T-cell (primary cell): ENCODE data around the gene ZNF701. TPM values are rescaled to one million over a fixed set of nuclear protein-coding genes. Genes with fewer than 3 reads are reported as not detected.
"Not testable (repeated sequence)": the region's sequence is repeated elsewhere in the genome, so short reads cannot be mapped to it uniquely, and the experiment has no call there.

Experiments used
- ATAC-seq, 4 experiments: fragments of 200-7000 bp in 3 of 4; fragments of 150-1000 bp in 1 of 4; cut with Tn5 transposase; replicated peaks in 1 of 4; 1 replicate in 3 of 4; 2 replicates in 1 of 4; pipeline ENCODE4 v1.10.0; 2021; ENCODE audit warnings: moderate library complexity in 3 of 4, mild to moderate bottlenecking in 2 of 4, moderate number of reproducible peaks in 1 of 4
- CTCF ChIA-PET, 2 donors: fragments of 300-600 bp; sonication (Branson Sonifier 250); formaldehyde crosslinking; loops; one replicate each; lab custom pipeline; 2022; ENCODE audit warnings: antibody characterized with exemption in 2 of 2; lab: Charles Lee
- POLR2A ChIA-PET, 2 donors: fragments of 300-600 bp; sonication (Branson Sonifier 250); formaldehyde crosslinking; loops; one replicate each; lab custom pipeline; 2022; ENCODE audit warnings: antibody characterized with exemption in 2 of 2; lab: Charles Lee
- DNase-seq, 35 experiments: peaks; one replicate each; pipeline versions ENCODE4 v3.0.0 to v3.0.0-alpha.2; 2013 to 2023
- H3K27ac ChIP-seq: one replicate; pipeline ENCODE4 v1.5.1; 2013; ENCODE audit warnings: low read length
- H3K27me3 ChIP-seq, 2 experiments: replicated peaks in 1 of 2; 1 replicate in 1 of 2; 2 replicates in 1 of 2; pipeline versions ENCODE4 v1.6.1 to v1.7.0; 2013; ENCODE audit warnings: low read length in 1 of 2, mixed read lengths in 1 of 2; ENCODE audit not compliant: control insufficient read depth in 2 of 2, insufficient read depth in 2 of 2; ENCODE audit errors: extremely low read depth in 1 of 2
- H3K36me3 ChIP-seq, 2 donors: 1 replicate in 1 of 2; 2 replicates in 1 of 2; pipeline versions ENCODE4 v1.6.1 to v1.7.0; 2013; ENCODE audit warnings: low read length in 1 of 2; ENCODE audit not compliant: control insufficient read depth in 2 of 2, insufficient read depth in 1 of 2; ENCODE audit errors: extremely low read depth in 1 of 2
- H3K4me1 ChIP-seq, 2 experiments: 1 replicate in 1 of 2; 2 replicates in 1 of 2; pipeline versions ENCODE4 v1.6.1 to v1.7.0; 2013; ENCODE audit warnings: low read length in 2 of 2, mixed read lengths in 1 of 2; ENCODE audit not compliant: insufficient read depth in 2 of 2, control insufficient read depth in 1 of 2; ENCODE audit errors: extremely low read depth in 1 of 2
- H3K4me3 ChIP-seq, 2 donors: 1 replicate in 1 of 2; 2 replicates in 1 of 2; pipeline versions ENCODE4 v1.5.1 to v1.7.0; 2013; ENCODE audit warnings: mild to moderate bottlenecking in 2 of 2, low read length in 1 of 2, moderate library complexity in 1 of 2; ENCODE audit not compliant: control insufficient read depth in 1 of 2; ENCODE audit errors: extremely low read depth in 1 of 2
- H3K9me3 ChIP-seq: 2 replicates; pipeline ENCODE4 v1.7.0; 2013
- H3K27ac Mint-ChIP-seq, 2 donors: one replicate each; pipeline ENCODE4 v1.8.0; 2020 to 2021; ENCODE audit warnings: mild to moderate bottlenecking in 2 of 2, mixed read lengths in 2 of 2
- H3K27me3 Mint-ChIP-seq, 2 donors: one replicate each; pipeline ENCODE4 v1.8.0; 2021 to 2022; ENCODE audit warnings: mixed read lengths in 2 of 2
- H3K36me3 Mint-ChIP-seq: one replicate; pipeline ENCODE4 v1.8.0; 2021; ENCODE audit warnings: mixed read lengths
- H3K4me1 Mint-ChIP-seq, 3 donors: one replicate each; pipeline ENCODE4 v1.8.0; 2020 to 2022; ENCODE audit warnings: mixed read lengths in 3 of 3, mild to moderate bottlenecking in 1 of 3
- H3K4me3 Mint-ChIP-seq, 3 donors: one replicate each; pipeline ENCODE4 v1.8.0; 2020 to 2022; ENCODE audit warnings: mild to moderate bottlenecking in 3 of 3, mixed read lengths in 3 of 3, moderate library complexity in 3 of 3
- H3K9me3 Mint-ChIP-seq, 3 donors: one replicate each; pipeline ENCODE4 v1.8.0; 2020 to 2022; ENCODE audit warnings: mixed read lengths in 3 of 3
- WGBS: methylation state at CpG from one replicate; pipeline ENCODE4 v1.1.5; 2013; ENCODE audit warnings: missing lambda C conversion rate; ENCODE audit not compliant: insufficient coverage; 5-methylcytosine and 5-hydroxymethylcytosine counted together
- total RNA-seq, 35 experiments: library from RNA in 6 of 35; stranded (reverse) in 6 of 35; fragments of 120-200 nt in 1 of 35; gene quantifications; one replicate each; pipeline versions ENCODE4 v1.2.1 to v1.2.4 and lab custom pipeline; 2013 to 2026

ZNF701 gene
- total RNA-seq, 5 donors from 2014 or later (not counting 1 experiment from before 2014, with no cell fraction given): 18.5 to 39.4 (median 35.7) TPM

DNA sequence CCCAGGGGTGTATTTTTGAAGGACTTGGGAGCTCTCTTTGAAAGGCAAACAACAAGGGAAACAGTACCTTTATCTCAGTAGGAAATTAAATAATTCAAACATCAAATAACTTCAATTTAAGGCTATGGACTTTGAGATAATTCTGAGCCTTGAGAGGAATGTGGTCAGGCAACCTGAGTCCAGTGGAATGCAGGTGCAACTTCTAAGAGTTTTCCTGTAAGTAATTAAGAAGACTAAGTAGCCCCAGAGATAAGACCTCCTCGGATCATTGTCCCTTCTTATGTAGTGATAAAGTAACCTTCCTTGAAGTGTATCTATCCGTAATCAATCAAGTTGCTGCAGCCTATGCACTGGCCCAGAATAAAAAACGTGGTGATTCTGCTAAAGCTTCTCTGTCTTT is 29.2 kb downstream of the ZNF701 start:
- no peaks in the 10 kb centered on the region for H3K27me3 ChIP-seq
- peaks cover 0 to 8% of the 10 kb centered on the region in 2 donors for H3K36me3 ChIP-seq
- ChIA-PET POLR2A (no interaction called here), CTCF (interaction anchor here in 1 of 2 donors (0.6 kb wide), 1 partner anchor 439 kb away, joined by 3 read pairs; no protein-coding TSS in a partner anchor)
- no peak for ATAC-seq
- 80% methylated on average over 1 of the region's 3 CpGs for WGBS
- H3K4me3 ChIP-seq: no peak overlapping the region
- H3K4me1 Mint-ChIP-seq: peaks cover 22 to 32% (median 30%) of the 10 kb centered on the region in 3 donors
- H3K4me3 Mint-ChIP-seq: no peak overlapping the region
- DNase-seq: no peak
- no peaks in the 10 kb centered on the region for H3K27me3 Mint-ChIP-seq
- H3K27ac ChIP-seq: no peak overlapping the region
- peaks cover 37% of the 10 kb centered on the region for H3K36me3 Mint-ChIP-seq
- peaks cover 6 to 20% of the 10 kb centered on the region in 2 experiments for H3K4me1 ChIP-seq
- peaks cover 4% of the 10 kb centered on the region for H3K9me3 ChIP-seq
- no peak overlapping the region for H3K27ac Mint-ChIP-seq
- peaks cover 5 to 23% (median 20%) of the 10 kb centered on the region in 3 donors for H3K9me3 Mint-ChIP-seq

DNA sequence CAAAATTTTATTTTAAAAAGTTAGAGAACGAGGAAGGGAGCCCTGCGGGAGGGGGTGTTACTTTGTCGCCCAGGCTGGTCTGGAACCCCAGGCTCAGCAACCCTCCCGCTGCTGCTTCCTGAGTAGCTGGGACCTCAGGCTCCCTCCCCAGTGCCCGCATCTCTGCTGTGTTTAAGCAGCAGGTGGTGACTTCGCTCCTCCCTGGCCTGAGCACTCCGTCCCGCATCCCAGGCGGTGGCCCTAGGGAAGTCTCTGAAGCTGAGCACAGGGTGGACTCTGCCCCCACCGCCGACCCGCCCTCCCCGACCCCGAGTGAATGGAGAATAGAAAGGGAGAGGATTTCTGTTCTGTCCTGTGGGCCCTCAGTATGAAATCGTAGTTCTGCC is 30.5 kb downstream of the ZNF701 start:
- CTCF ChIA-PET: no interaction called here
- H3K9me3 Mint-ChIP-seq: peaks cover 9 to 26% (median 26%) of the 10 kb centered on the region in 3 donors
- H3K4me1 Mint-ChIP-seq: peaks cover 30 to 39% (median 37%) of the 10 kb centered on the region in 3 donors
- peak overlapping the region; percentile 77 to 87 for H3K27ac Mint-ChIP-seq
- peak; percentile 36 to 40 (median 38) for ATAC-seq
- H3K27ac ChIP-seq: no peak overlapping the region
- H3K9me3 ChIP-seq: peaks cover 4% of the 10 kb centered on the region
- peak overlapping the region; percentile 87 to 91 (median 89) for H3K4me3 Mint-ChIP-seq
- peak overlapping the region; percentile 77 to 81 for H3K4me3 ChIP-seq
- peaks cover 35% of the 10 kb centered on the region for H3K36me3 Mint-ChIP-seq
- H3K27me3 Mint-ChIP-seq: no peaks in the 10 kb centered on the region
- H3K4me1 ChIP-seq: peaks cover 6 to 25% of the 10 kb centered on the region in 2 experiments
- H3K27me3 ChIP-seq: no peaks in the 10 kb centered on the region
- H3K36me3 ChIP-seq: peaks cover 0 to 8% of the 10 kb centered on the region in 2 donors
- peak in 10 of 35 experiments; percentile 1 to 28 (median 4) for DNase-seq
- POLR2A ChIA-PET: no interaction called here
- WGBS: 0% methylated on average over 10 of the region's 15 CpGs

DNA sequence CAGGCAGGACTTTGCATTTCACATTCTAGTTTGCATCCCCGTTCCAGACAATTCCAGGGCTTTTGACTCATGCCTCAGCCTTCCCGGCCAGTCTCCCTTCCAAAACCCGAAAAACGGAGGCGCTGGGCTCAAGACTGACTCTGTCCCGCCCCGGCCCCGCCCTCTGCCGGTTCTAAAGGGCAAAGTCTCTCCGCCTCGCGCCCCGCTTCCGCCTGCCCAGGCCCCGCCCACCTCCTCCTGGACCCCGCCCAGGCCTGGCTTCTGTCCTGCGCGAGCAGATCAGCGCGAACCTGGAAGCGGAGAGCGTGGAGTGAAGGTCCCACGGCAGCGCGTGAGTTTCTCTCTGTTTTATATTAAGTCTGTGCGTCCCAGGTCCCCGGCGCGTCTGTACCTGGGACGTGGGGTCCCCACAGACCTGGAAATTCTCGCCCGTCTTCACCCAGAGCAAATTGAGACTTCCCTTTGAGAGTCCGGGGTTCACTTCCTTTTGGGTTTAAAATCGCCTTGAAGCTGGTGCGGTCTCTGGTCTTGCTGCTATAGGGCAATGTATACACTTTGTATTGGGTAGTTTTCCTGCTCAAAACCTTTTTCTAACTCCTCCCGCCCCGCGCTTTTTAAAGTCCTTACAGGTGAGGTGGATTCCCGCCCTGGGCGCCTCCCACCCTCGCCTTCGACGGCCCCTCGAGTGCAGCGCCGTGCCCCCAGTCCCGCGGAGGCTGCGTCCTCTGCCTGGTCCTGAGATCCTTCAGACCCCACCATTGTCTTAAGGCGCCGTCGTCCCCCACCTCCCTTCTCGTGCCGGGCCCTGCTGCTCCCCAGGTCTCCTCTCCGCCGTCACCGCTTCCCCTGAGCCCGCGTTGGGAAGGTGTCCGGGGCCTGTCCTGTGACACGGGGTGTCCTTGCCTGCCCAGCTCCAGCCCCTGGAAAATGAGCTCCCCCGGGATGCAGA is 31.2 kb downstream of the ZNF701 start:
- 2% methylated on average over 57 of the region's 62 CpGs for WGBS
- POLR2A ChIA-PET: no interaction called here

DNA sequence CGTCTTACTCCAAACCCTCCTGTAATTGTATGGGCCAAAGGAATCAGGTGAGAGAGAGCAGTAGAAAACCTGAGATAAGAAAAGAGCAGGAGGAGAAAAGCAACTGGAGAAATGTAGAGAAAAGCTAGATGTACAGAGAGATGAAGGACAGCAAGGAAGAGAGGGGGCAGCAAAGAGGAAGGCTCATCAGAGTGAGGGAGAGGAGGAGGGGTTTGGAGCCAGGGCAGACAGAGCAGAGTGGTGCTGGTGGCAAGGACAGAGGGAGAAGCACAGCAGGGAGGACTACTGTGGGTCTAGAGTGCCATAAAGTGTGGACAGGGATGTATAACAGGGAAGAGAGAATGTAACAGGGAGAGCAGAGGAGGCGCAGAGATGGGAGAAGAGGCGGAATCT is 31.9 kb downstream of the ZNF701 start:
- H3K9me3 ChIP-seq, H3K27ac ChIP-seq, H3K27me3 Mint-ChIP-seq, CTCF ChIA-PET, POLR2A ChIA-PET, H3K27me3 ChIP-seq, ATAC-seq, DNase-seq, H3K36me3 ChIP-seq: not testable (repeated sequence)
- H3K4me3 ChIP-seq: peak overlapping the region; percentile 77 to 81
- Mint-ChIP-seq H3K27ac (peak overlapping the region; percentile 77 to 87), H3K9me3 (peaks cover 6 to 23% (median 19%) of the 10 kb centered on the region in 3 donors), H3K36me3 (peaks cover 34% of the 10 kb centered on the region), H3K4me1 (peaks cover 34 to 45% (median 44%) of the 10 kb centered on the region in 3 donors), H3K4me3 (peak overlapping the region; percentile 87 to 91 (median 89))
- 97% methylated on average over 2 of the region's 3 CpGs for WGBS
- peaks cover 6 to 25% of the 10 kb centered on the region in 2 experiments for H3K4me1 ChIP-seq

More for the DNA sequence above, 31.2 kb downstream of the ZNF701 start:
- Histone ChIP-seq H3K4me3 (peak overlapping the region; percentile 77 to 81), H3K4me1 (peaks cover 6 to 25% of the 10 kb centered on the region in 2 experiments), H3K9me3 (peaks cover 2% of the 10 kb centered on the region), H3K36me3 (peaks cover 0 to 3% of the 10 kb centered on the region in 2 donors), H3K27ac (peak overlapping the region; percentile 20), H3K27me3 (no peaks in the 10 kb centered on the region)
- peak overlapping the region; percentile 87 to 91 (median 89) for H3K4me3 Mint-ChIP-seq
- peaks cover 9 to 25% (median 23%) of the 10 kb centered on the region in 3 donors for H3K9me3 Mint-ChIP-seq
- CTCF ChIA-PET: no interaction called here
- no peaks in the 10 kb centered on the region for H3K27me3 Mint-ChIP-seq
- peaks cover 34 to 44% (median 41%) of the 10 kb centered on the region in 3 donors for H3K4me1 Mint-ChIP-seq
- peak; percentile 98 to 100 (median 98) for ATAC-seq
- peaks cover 34% of the 10 kb centered on the region for H3K36me3 Mint-ChIP-seq
- DNase-seq: peak; percentile 82 to 96 (median 92)
- H3K27ac Mint-ChIP-seq: peak overlapping the region; percentile 77 to 87

DNA sequence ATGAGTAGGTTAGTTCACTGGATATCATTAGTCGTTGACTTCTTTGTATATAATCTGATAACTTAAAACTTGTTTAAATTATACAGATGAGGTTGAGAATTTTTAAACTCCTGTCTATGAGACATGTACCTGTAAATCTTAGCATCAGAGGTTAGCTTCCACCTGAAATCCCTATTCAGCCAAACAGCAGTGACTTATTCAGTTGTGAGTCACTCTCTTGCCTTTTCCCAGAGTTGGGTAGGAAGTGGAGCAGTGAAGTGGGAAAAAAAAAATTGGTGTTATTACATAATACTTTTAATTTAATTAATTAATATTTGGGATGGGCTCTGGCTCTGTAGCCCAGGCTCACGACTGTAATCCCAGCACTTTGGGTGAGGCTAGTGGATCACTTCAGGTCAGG is 32.9 kb downstream of the ZNF701 start:
- H3K9me3 ChIP-seq: no peaks in the 10 kb centered on the region
- H3K27ac ChIP-seq: no peak overlapping the region
- ATAC-seq: no peak
- Mint-ChIP-seq H3K4me1 (peaks cover 34 to 45% (median 44%) of the 10 kb centered on the region in 3 donors), H3K36me3 (peaks cover 31% of the 10 kb centered on the region), H3K27me3 (no peaks in the 10 kb centered on the region), H3K4me3 (peak overlapping the region; percentile 87 to 91 (median 89)), H3K9me3 (peaks cover 4 to 20% (median 11%) of the 10 kb centered on the region in 3 donors), H3K27ac (no peak overlapping the region)
- peaks cover 6 to 25% of the 10 kb centered on the region in 2 experiments for H3K4me1 ChIP-seq
- no peaks in the 10 kb centered on the region for H3K27me3 ChIP-seq
- CTCF ChIA-PET: interaction anchor here in 1 of 2 donors (0.7 kb wide), 1 partner anchor 38 kb away, joined by 3 read pairs; no protein-coding TSS in a partner anchor
- H3K36me3 ChIP-seq: peaks cover 0 to 6% of the 10 kb centered on the region in 2 donors
- POLR2A ChIA-PET: no interaction called here
- H3K4me3 ChIP-seq: no peak overlapping the region
- WGBS: 100% methylated on average over 1 of the region's 2 CpGs
- no peak for DNase-seq

DNA sequence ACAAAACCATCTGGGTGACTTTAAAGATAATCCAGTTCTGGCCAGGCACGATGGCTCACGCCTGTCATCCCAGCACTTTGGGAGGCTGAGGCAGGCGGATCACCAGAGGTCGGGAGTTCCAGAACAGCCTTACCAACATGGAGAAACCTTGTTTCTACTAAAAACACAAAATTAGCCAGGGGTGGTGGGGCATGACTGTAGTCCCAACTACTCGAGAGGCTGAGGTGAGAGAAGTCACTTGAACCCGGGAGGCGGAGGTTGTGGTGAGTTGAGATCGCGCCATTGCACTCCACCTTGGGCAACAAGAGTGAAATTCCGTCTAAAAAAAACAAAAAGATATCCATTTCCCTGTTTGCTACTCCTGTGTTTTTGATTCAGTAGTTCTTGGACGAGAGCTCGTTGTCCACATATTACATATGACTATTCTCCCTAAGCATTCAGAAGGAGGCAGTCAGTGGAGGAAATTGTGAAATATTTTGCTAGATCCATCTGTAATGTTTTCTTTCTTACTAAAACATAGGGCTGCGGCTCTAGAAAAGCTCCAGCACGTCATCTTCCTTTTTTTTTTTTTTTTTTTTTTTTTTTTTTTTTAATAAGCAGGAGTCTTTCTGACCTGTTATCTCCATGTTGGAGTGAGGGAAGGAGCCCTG is 33.6 kb downstream of the ZNF701 start:
- Mint-ChIP-seq H3K36me3 (peaks cover 33% of the 10 kb centered on the region), H3K4me1 (peaks cover 34 to 47% (median 44%) of the 10 kb centered on the region in 3 donors), H3K27me3 (no peaks in the 10 kb centered on the region), H3K4me3 (no peak overlapping the region), H3K9me3 (peaks cover 4 to 24% (median 12%) of the 10 kb centered on the region in 3 donors), H3K27ac (no peak overlapping the region)
- no peak for ATAC-seq
- WGBS: 100% methylated on average over 3 of the region's 14 CpGs
- no peak for DNase-seq
- POLR2A ChIA-PET: interaction anchor here in 1 of 2 donors (0.6 kb wide), 1 partner anchor 238 kb away, joined by 8 read pairs; no protein-coding TSS in a partner anchor
- Histone ChIP-seq H3K9me3 (no peaks in the 10 kb centered on the region), H3K4me1 (peaks cover 6 to 25% of the 10 kb centered on the region in 2 experiments), H3K27ac (no peak overlapping the region), H3K36me3 (peaks cover 0 to 6% of the 10 kb centered on the region in 2 donors), H3K4me3 (no peak overlapping the region), H3K27me3 (no peaks in the 10 kb centered on the region)
- CTCF ChIA-PET: interaction anchor here in 1 of 2 donors (0.7 kb wide), 1 partner anchor 27 kb away, joined by 8 read pairs; no protein-coding TSS in a partner anchor
